Stimulated activated naive CD4-positive, alpha-beta T cell (primary cell): Measurements from ENCODE around the gene TDRD9.

Source experiments
- DNase-seq, 6 experiments: peaks; one replicate each; lab custom pipeline; 2025; lab: John Stamatoyannopoulos, UW

The TDRD9 gene

DNA sequence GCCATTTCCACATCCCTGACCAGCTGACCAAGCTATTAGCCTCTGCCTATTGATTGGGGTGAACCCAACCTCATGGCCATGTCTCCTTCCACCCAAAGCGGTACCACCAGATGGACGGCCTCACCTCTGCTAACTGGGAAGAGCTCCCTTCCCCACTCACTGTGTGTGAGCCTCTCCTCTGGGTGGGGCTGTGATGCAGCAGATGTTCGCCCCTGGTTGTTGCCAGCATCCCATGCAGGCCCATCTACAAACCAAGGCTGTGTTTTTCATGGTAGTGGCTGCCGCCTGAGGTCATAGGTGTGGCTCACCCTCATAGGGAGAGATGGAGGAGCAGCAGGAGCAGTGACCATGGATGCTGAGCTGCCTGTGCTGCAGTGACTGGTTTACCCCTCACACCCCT, 61.7 kb downstream of the TDRD9 start:
- DNase-seq = no peak

DNA sequence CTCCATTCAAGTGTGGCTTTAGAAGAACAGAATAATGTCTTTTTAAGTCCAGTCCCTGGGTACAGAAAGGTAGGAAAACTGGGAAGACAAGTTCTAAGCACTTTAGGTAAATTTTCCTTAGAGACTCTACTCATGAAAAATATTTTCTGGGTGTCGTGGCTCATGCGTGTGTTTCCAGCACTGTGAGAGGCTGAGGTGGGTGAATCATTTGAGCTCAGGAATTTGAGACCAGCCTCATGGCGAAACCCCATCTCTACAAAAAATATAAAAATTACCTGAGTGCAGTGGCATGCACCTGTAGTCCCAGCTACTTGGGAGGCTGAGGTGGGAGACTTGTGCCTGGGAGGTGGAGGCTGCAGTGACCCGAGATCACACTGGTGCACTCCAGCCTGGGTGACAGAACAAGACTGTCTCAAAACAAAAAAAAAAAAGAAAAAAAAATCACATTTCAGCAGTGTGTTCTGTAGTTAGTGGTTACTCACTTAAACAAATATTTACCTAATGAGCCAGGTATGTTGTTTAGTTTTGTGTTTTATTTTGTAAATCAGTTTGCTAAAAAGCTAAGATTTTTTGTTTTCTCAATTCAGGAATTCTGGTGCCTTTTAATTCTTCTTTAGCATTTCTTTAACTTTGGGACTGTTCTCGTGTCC, 66.4 kb downstream of the TDRD9 start:
- no peak for DNase-seq

DNA sequence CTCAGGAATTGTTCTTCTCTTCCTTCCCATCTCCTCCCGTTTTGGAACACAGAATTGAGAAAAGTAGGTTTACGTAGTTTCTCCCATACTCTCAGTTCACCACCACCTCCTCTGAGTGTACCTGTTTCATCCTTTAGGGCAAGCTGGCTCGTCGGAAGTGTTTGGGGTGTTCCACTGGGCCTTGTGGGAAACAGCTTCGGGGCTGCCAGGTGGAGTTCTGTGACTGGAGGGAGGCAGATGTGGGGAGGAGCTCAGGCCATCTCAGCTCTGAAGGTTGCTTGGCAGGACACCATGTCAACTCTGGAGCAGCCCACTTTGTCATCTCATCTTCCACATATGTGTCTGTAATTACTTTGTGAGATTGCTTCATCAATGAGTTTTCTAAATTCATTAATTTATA, 67.6 kb downstream of the TDRD9 start:
- DNase-seq = no peak

DNA sequence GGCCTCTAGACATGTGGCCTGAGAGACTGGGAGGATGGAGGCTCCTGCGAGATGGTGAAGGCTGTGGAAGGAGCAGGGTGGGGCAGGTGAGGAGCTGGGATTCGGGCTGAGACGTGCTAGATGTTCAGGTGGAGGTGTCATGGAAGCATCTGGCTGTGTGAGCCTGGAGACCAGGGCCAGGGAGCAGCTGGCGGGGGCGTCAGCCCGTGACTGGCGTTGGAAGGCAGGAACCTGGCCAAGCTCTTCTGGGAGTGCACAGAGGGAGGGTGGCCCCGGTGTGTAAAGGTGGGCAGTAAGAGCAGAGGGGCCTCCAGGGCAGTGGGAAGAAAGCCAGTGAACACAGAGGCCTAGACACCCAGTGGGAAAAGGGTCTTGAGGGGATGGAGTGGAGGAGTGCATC, 69.1 kb downstream of the TDRD9 start:
- DNase-seq = no peak

DNA sequence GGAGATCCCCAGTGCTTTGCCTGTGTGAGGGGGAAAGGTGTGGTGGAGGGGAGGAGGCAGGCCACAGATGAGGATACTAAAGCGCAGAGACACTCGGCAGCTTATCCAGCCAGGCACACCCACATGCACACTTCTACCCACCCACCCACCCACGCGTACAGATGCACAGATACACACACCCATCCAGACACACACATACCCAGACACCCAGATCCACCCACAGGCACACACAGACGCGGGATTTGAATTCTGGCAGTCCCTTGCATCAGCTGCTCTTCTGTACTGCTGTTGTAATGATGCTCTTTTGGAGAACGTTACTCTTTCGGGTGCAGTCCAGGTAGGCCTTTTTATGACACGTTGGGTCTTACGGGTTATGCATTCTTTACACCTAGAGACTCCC, 69.8 kb downstream of the TDRD9 start:
- no peak for DNase-seq

DNA sequence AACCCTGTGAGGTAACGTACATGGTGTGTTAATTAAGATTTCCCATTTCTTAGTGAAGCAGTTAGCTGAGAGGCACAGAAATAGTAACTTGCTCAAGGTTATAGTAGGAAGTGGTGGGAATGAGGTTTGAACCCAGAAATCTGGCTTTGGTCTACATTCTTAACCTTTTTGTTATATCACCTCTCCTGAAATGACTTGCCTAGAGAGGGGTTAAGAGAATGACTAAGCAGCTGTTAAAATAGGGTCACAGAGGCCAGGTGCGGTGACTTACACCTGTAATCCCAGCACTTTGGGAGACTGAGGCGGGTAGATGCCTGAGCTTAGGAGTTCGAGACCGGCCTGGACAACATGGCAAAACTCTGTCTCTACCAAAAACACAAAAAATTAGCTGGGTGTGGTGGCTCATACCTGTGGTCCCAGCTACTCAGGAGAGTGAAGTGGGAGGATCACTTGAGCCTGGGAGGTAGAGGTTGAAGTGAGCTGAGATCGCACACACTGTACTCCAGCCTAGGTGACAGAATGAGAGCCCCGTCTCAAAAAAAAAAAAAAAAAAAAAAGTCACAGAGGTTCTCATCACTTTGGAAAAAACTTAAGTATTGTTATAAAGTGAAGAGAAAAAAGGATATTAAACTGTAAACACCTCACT, 71.7 kb downstream of the TDRD9 start:
- DNase-seq = no peak

DNA sequence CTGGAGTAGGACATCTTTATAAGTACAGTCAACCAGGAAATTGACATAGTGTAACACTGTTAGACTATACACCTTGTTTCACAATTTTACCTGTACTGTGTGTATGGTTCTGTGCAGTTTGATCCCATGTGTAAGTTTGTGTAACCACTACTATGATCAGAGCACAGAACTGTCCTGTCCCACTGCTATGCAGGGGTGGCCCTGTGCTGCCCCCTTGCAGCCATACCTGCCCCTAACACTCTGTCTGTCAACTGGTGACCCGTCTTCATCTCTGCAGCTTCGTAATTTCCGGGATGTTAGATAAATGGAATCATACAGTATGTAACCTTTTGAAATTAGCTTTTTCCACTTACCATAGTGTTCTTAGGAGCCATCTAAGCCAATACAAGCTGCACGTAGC, 72.7 kb downstream of the TDRD9 start:
- DNase-seq = peak in 2 of 6 experiments; percentile 2 to 5

DNA sequence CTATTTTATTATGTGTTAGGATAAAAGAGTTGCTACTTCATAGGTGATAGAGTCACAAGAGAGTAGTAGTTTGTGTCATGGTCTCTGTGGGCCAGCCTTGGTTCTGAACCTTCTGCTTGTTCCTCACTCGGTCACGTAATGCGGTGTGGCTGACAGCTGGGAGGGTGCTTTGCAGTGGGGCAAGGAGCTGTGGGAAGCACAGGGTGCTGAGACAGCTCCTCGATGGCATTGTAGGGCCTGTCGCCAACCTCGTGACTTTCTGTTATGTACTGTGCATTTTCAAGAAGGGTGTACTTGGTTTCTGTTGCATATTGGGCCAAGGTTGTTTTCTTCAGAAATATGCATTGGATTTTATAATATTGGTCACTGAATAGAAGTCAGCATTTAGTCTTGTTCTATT, 75.4 kb downstream of the TDRD9 start:
- no peak for DNase-seq

DNA sequence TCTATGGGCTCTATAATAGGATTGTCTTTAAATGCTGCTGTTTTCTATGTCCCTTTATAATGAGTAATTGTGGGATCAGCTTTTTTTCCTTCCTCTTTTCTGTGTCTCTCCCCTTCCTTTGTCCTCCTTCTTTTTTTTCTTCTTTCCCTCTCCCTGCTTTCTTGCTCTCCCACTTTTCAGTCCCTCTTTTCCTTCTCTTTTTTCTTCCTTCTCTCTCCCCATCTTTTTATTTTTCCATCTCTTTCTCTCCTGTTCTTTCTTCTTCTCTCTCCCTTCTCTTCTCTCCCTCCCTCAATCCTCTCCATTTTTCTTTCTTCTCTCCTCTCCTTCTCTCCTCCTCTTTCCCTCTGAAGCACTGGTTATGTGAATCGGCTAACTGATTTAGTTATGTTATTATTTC, 76.6 kb downstream of the TDRD9 start:
- DNase-seq = no peak

DNA sequence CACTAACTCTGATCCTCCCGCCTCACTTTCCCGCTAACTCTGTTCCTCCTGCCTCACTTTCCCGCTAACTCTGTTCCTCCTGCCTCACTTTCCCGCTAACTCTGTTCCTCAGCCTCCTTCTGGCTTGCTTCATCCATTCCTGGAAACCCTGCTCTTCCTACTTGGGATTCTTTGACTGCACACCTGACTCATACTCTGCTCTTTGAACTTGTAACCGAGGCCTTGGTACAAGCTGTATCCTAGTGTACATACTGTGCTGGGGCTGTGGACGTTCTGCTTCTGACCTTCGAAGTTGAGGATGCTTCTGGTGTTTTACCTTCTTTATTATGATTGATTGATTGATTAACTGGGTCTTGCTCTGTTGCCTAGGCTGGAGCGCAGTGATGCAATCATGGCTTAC, 77.2 kb downstream of the TDRD9 start:
- no peak for DNase-seq

DNA sequence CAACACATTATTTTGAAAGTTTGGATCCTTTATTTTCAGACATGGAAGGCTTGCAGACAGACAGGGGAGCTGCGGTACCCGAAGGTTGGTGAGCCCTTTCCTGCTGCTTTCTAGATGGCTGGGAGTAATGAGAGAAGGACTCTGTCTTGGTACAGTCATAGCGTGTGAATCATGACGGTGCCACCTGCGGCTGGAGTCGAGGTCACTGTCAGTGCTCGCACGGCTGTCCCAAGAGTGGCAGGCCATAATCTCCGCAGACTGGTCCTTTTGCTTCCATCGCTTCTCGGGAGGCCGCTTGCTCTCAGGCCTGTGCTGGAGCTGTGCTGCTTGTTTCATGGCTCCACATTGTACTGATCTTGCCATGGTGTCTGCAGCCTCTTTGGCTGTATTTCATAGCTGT, 78.9 kb downstream of the TDRD9 start:
- DNase-seq = no peak

DNA sequence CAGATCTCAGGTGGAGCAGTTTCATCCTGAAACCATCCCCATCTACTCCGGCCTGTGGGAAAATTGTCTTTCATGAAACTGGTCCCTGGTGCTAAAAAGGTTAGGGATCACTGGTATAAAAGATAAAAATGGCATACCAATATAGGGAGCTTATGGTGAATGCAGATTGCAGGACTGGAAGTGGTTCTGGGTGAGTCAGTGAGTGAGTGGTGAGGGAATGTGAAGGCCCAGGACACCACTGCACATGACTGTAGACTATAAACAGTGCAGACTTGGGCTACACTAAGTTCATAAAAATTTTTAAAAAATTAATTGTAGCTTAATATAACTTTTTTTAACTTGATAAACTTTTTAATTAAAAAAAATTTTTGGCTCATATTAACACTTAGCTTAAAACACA, 81.0 kb downstream of the TDRD9 start:
- no peak for DNase-seq

DNA sequence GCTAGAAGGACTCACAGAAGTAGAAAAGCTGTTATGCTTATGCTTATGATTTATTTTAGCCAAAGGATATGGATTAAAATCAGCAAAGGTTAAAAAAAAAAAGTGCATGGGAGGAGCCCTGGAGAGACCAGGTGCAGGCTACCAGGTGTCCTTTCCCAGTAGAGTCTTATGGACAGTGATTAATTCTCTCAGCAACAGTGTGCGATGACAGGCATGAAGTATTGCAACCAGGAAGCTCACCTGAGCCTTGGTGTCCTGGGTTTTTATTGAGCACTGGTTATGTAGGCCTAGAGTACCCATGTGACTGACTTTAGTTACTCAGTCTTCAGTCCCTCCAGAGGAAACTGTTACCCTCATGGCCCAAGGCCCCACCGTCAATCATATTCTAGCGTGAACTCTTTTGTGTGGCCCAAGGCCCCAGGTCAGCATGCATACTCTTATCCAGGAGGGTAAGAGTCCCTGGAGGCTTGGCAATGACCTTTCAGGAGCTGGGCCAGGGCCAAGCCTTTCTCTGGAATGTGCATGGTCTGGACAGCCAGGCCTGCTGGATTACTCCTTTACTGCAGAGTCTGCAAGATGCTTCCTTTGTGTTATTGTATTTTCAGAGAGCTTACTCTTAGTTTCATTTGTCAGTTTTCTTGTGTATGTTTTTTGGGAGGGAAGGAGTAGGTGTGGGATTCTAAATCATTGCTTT, 83.7 kb downstream of the TDRD9 start:
- no peak for DNase-seq

DNA sequence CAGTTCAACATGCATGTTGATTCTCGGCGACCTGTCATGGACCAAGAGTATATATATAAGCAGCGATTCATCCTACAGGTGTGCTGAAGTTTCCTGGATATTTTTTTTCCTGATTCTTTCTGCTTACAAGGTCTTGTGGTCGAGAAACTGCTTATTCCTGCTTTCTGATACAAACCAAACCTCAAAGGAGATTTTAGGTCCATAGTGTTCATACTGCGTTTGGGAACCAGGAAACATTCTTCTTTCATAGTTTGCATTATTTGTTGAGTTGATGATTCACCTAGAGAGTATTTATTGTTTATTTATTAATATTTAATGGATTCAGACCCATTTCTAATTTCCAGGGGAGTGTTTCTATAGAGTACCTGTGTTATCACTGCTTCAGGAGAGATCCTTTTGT, 86.5 kb downstream of the TDRD9 start:
- no peak for DNase-seq

DNA sequence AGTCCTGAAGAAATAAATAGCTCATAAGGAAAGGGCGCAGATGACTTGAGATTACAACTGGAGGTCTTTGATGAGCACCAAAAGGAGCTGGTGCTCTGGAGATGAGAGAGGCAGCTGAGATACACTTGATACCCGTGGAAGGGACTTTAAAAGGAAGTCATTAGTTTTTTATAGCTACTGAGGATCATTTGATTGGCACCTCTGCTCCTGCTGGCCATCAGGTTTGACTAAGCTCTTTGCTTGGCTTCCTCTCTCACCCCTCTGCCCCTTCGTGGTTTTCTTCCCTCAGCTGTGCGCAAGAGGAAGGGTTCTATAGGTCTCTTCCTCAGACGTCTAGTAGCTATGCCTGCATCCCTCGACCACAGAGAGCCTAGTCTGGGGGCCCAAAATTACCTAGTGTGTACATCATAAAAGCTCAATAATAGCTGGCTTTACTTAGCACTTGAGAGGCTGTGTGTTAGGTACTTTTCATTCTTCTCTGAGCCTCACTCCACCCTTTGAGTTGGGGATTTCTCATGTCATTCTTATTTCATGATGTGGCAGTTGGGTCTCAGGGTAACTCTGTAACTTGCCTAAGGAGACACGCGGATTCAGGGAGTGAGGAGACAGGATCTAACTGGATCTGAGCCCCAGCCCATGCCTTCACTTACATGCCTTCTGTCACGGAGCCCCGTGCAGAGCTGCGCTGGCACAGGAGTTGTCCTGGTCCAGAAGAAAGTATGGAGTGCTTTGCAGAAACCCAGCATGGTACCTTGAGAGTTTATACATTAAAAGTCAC, 88.8 kb downstream of the TDRD9 start:
- DNase-seq = no peak

DNA sequence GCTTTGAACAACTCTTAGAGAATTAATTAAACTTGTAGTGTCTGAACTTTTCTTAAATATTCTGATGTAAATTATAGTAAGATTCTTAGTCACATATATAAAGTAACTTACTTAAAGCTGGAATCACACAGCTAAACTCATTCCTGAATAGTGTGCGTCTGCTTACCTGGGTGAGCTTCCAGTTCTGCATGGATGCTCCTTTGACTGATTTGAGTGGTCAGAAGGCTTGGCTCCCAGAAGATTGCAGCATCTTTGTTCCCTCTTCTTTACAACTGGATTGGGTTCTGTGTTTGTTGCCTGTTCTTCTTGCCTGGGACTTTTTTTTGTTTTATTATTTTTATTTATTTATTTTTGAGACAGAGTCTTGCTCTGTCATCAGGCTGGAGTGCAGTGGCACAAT, 90.8 kb downstream of the TDRD9 start:
- no peak for DNase-seq

DNA sequence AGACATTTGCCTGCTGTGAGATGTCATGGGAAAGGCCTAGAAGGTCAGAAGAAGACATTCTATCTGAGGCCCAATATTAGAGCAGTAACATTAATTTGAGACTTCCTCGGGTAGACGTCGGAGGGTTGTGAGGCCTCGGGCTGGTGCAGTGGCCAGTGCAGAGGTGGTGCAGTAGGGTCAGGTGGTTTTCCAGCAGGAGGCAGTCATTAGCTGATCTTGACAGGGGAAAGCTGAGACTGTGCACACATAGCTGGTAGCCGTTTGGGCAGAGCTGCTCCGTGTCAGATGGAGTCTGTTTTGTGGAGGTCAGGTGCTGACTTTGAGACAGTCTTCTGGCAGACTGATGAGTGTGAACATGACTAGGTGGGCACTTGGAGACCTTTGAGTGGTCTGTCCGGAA, 91.5 kb downstream of the TDRD9 start:
- DNase-seq = no peak

DNA sequence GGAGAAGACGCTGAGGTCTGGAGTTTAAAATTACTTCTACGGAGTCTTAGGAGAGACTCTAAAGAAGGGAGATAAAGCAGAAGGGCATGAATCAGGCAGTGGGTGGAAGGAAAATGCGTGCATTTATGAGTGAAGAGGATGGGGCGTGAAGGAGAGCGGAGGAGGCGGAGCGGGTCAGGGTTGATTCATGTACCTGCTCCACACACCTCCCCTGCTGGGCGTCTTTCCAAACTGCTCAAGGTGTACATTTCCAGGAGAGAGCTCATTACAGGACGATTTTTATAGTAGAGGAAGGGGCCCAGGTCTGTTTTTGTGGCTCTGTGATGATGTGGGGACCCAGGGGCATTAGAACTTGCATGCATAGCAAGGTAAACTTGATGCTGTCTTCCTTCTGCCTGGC, 92.2 kb downstream of the TDRD9 start:
- no peak for DNase-seq

DNA sequence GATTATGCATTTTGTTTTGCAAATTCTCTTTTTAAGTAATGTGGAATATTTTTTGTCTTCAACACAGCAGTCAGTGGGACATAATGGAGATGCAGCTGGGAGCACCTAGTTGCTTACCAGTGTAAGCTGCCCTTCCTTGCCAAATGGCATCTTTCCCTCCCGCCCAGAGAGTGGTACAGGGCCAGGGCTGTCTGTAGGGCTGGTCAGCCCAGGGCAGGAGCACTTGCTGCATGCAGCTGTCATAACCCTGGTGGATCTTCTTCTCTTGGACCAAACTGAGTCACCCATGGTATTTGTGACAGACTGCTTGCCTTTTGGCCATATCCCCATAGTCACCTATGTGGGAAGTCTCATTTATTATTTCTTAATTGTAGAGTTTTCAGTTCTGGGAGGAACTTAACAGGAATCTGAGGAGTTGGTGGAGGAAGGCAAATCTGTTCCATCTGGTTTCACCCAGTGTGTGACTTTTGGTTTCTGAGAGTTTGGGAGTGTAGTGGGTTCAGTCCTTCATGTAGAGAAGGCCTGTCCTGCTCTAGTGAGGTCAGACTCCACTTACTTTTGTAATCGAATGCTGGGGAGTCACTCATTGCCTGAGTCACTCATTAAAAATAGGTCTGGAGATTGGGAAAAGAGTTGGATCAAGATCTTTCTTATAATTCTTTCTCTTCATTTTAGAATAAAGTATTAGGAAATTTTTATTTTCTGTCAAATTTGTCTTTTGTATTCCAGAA, 95.2 kb downstream of the TDRD9 start:
- no peak for DNase-seq

DNA sequence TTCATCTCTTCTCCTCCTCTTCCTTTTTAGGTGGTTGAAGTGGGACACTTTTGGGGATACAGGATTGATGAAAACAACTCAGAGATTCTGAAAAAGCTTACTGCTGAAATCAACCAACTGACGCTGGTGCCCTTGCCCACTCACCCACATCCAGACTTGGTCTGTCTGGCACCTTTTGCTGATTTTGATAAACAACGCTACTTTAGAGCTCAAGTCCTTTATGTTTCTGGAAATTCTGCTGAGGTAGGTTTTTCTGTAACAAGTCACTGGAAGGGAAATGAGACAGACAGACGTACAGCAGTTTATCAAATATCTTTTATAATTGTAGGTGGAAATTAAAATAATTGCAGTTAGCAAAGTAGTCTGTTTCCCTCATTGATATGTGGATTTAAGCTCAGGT, 97.3 kb downstream of the TDRD9 start:
- no peak for DNase-seq

DNA sequence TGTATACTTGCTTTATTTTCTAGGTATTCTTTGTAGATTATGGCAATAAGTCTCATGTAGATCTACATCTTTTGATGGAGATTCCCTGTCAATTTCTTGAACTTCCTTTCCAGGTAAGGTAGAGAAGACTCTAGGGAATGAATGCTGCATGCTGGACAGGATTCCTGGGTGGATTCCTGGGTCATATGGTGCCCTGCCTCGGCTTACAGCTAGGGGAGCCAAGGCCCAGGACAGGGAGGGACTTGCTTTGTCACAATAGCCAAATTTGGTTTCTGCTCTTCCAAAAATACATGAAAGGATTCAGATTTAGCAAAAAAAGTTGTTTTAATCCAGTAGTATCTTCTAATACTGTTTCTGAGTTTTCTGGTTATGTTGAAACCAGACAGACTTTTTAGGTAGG, 97.8 kb downstream of the TDRD9 start:
- no peak for DNase-seq

DNA sequence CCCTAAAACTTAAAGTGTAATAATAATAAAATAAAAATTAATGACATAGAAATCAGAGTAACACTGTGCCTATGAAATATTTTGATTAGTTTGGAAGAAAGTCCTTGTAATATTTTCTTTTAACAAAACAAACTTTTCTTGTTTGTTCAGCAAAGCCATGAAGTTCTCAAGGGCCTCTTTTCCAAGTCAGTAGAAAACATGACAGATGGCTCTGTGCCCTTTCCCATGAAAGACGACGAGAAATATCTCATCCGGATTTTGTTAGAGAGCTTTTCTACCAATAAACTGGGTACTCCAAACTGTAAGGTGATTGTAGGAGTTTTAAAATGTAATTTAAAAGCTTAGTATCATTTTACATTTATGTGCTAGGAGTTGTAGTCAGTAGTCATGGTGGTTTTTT, 102.7 kb downstream of the TDRD9 start:
- no peak for DNase-seq
